HUES64 (cell line): Measurements from ENCODE around the gene GPATCH8.
A peak's percentile ranks its signal among the peaks of the same experiment; 100 is the strongest.
"Not testable (repeated sequence)": the region's sequence is repeated elsewhere in the genome, so short reads cannot be mapped to it uniquely, and the experiment has no call there.

Source experiments
- H3K27ac ChIP-seq: 2 replicates; pipeline ENCODE4 v1.7.0; 2013; ENCODE audit warnings: low read depth, low read length, inconsistent platforms
- H3K27me3 ChIP-seq: 2 replicates; pipeline ENCODE4 v1.6.1; 2013; ENCODE audit warnings: mild to moderate bottlenecking, low read length; ENCODE audit not compliant: insufficient read depth
- H3K36me3 ChIP-seq: 2 replicates; pipeline ENCODE4 v1.6.1; 2013; ENCODE audit warnings: mild to moderate bottlenecking, low read length; ENCODE audit not compliant: insufficient read depth
- H3K4me1 ChIP-seq: 2 replicates; pipeline ENCODE4 v1.6.1; 2013; ENCODE audit warnings: mild to moderate bottlenecking, low read length, moderate library complexity; ENCODE audit not compliant: insufficient read depth
- H3K4me3 ChIP-seq: 2 replicates; pipeline ENCODE4 v1.5.1; 2013; ENCODE audit warnings: mild to moderate bottlenecking, low read length, moderate library complexity
- H3K9ac ChIP-seq: 2 replicates; pipeline ENCODE4 v1.6.1; 2013; ENCODE audit warnings: mild to moderate bottlenecking, low read depth, low read length
- H3K9me3 ChIP-seq: 2 replicates; pipeline ENCODE4 v1.6.1; 2013; ENCODE audit warnings: low read depth, low read length; ENCODE audit not compliant: insufficient read depth
- WGBS: fragments of 150-250, 120-280 bp; methylation state at CpG from one replicate; pipeline ENCODE4 v1.1.7; 2013; ENCODE audit warnings: missing lambda C conversion rate; 5-methylcytosine and 5-hydroxymethylcytosine counted together

The GPATCH8 gene

DNA sequence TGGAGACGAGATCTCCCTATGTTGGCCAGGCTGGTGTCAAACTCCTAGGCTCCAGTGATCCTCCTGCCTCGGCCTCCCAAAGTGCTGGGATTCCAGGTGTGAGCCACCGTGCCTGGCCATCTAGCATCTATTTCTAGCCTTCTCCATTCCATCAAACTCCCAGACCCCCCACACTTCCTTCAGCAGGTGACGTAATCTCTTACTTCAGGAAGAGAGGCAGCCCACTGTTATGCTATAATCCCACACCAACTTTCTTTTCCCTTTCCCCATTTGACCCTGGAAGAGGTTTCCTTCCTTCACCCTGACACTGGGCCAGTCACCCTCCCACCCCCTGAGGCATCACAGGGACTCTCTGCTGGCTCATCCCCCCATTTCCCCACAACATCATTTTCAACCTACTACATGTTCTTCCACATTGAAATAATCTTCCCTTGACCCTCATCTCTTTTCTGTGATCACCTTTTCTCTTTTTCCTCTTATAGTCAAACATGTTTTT, 121.3 kb downstream of the GPATCH8 start:
- Histone ChIP-seq H3K9me3 (no peaks in the 10 kb centered on the region), H3K27me3 (peaks cover 40% of the 10 kb centered on the region), H3K4me3 (no peak overlapping the region), H3K27ac (no peak overlapping the region), H3K4me1 (0 out of 2 replicates have a peak, but pooled peaks cover 4% of the 10 kb centered on the region), H3K9ac (no peak overlapping the region), H3K36me3 (no peaks in the 10 kb centered on the region)
- 90% methylated on average over 4 of the region's 4 CpGs for WGBS

- Histone ChIP-seq H3K36me3 (no peaks in the 10 kb centered on the region), H3K27me3 (peaks cover 30% of the 10 kb centered on the region), H3K4me1 (no peaks in the 10 kb centered on the region), H3K27ac (no peak overlapping the region), H3K9ac (no peak overlapping the region), H3K9me3 (no peaks in the 10 kb centered on the region), H3K4me3 (no peak overlapping the region)
- 79% methylated on average over 9 of the region's 9 CpGs for WGBS
Measured at GRCh38 chr17:44380767-44381166, 122.4 kb downstream of the GPATCH8 start.

- 95% methylated on average over 10 of the region's 10 CpGs for WGBS
- Histone ChIP-seq H3K27me3 (peaks cover 24% of the 10 kb centered on the region), H3K4me1 (peaks cover 4% of the 10 kb centered on the region; the same call in 1 of the 2 replicates), H3K27ac (no peak overlapping the region), H3K4me3 (no peak overlapping the region), H3K9ac (no peak overlapping the region), H3K9me3 (no peaks in the 10 kb centered on the region), H3K36me3 (no peaks in the 10 kb centered on the region)
Measured at GRCh38 chr17:44379887-44380286, 123.3 kb downstream of the GPATCH8 start.

DNA sequence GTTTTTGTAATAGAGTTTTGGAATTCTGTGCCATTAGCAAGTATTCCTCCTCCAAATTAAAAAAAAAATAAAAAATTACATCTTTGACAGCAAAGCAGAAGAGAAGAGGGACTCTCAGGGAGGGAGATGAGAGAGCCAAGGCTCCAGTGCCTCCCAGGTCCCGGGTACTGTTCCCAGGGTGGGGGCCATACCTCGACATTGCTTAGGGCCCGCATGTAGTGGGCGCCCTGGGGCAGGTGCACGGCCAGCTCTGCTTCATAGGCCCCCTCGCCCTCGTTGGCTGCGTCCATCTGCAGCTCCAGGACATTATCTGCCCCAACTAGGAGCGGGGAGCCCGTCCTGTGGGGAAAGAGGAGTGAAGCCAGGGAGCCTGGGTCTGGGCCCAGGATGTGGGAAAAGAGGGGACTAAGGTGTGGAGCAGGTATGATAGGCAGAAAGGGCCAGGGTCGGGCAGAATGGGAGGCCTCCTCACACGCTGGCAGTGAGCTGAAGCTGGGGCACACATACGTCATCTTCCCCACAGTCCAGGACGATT, 125.0 kb downstream of the GPATCH8 start:
- no peak overlapping the region for H3K27ac ChIP-seq
- no peak overlapping the region for H3K9ac ChIP-seq
- H3K9me3 ChIP-seq: no peaks in the 10 kb centered on the region
- no peaks in the 10 kb centered on the region for H3K36me3 ChIP-seq
- no peak overlapping the region for H3K4me3 ChIP-seq
- 87% methylated on average over 14 of the region's 14 CpGs for WGBS
- H3K27me3 ChIP-seq: peaks cover 8% of the 10 kb centered on the region
- H3K4me1 ChIP-seq: peaks cover 8% of the 10 kb centered on the region; the same call in 1 of the 2 replicates

- Histone ChIP-seq H3K27me3 (no peaks in the 10 kb centered on the region), H3K4me3 (no peak overlapping the region), H3K9ac (no peak overlapping the region), H3K4me1 (peaks cover 8% of the 10 kb centered on the region; the same call in 1 of the 2 replicates), H3K27ac (no peak overlapping the region), H3K36me3 (no peaks in the 10 kb centered on the region), H3K9me3 (no peaks in the 10 kb centered on the region)
- 94% methylated on average over 12 of the region's 12 CpGs for WGBS
Measured at GRCh38 chr17:44376779-44377178, 126.4 kb downstream of the GPATCH8 start.

- Histone ChIP-seq H3K9me3 (no peaks in the 10 kb centered on the region), H3K9ac (no peak overlapping the region), H3K4me1 (peaks cover 8% of the 10 kb centered on the region; the same call in 1 of the 2 replicates), H3K36me3 (no peaks in the 10 kb centered on the region), H3K4me3 (no peak overlapping the region), H3K27ac (no peak overlapping the region), H3K27me3 (no peaks in the 10 kb centered on the region)
- WGBS: 54% methylated on average over 5 of the region's 5 CpGs
Measured at GRCh38 chr17:44376124-44376523, 127.1 kb downstream of the GPATCH8 start.

DNA sequence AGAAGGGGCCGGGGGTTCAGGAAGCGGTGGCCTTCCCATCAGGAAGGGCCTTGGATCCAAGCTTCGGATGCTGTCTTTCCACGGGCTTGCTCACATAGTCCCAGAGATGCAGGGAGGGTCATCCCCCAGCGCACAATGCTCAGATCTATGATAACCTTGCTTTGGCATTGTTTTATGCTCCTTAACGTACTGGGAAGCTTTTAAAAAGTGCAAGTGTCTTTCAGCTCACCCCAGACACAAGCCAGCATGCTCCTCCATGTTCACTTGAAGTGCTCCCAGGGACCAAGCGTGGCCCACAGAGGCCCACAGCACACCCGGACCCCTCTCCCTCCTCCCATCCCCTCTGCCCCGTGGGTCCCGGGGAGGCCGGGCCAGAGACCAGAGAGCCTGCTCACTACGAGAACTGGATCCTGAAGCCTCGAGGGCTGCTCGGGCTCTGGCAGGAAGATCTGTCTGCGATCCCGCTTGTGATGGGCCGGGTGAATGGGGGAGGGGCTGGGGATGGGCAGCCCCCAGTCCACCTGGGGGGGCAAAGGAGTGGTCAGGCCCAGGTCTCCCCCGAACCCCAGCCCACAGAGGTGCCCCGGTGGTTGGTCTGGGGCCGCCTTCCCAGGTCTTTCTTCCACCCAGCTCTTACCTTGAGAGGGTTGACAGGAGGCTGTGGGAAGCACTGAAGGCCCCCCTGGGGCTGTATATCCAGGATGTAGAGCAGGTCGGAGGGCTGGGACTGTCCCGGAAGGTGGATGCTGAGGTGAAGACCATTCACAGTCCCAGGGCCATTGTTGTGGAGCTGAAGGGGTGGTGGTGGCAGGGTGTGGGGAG, 127.8 kb downstream of the GPATCH8 start:
- Histone ChIP-seq H3K9me3 (no peaks in the 10 kb centered on the region), H3K4me3 (0 out of 2 replicates have a peak overlapping the region, but pooled peaks have one; percentile 8), H3K36me3 (no peaks in the 10 kb centered on the region), H3K27me3 (no peaks in the 10 kb centered on the region), H3K9ac (no peak overlapping the region), H3K4me1 (peaks cover 8% of the 10 kb centered on the region; the same call in 1 of the 2 replicates), H3K27ac (no peak overlapping the region)
- WGBS: 58% methylated on average over 22 of the region's 22 CpGs

DNA sequence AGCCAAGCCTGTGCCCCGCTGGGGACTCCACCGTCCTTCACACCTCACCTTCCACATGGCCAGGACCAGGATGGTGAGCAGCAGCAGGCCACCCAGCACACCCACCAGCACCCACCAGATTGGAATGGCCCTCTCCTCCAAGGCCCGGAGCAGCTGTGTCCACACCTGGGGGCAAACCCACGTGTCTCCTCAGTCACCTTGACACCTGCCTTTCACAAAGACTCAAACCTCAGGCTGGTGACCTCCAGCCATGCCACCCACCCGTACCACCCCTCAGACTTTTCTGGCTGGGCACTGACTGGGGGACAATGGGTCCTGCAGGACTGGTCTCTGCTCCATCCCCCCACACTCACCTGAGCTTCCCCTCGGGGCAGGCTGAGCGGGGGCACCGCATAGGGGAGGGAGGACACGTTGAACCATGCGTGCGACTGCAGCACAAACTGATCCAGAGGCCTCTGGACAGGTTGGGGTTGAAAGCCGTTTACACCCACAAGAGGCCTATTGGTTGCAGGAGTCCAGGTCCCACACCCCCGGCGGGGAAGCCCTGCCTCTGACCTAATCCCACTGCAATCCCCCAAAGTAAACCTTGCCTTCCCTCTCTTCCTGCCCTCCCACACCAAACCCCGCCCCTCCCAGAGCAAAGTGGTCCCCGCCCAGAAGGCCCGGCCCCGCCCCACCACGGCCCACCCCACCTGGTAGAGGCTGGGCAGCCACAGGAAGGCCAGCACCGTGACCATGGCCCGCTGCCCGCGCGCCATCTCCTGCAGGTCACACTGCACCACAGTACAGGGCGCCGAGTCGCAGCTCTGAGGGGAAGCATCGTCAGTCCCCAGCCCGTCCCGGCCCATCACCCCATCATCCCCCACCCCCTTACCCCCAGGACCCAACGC, 128.7 kb downstream of the GPATCH8 start:
- 34% methylated on average over 31 of the region's 31 CpGs for WGBS
- peak overlapping the region; percentile 46 for H3K4me3 ChIP-seq
- no peak overlapping the region; the same call in 1 of the 2 replicates for H3K9ac ChIP-seq
- no peaks in the 10 kb centered on the region for H3K9me3 ChIP-seq
- peaks cover 8% of the 10 kb centered on the region; the same call in 1 of the 2 replicates for H3K4me1 ChIP-seq
- H3K27me3 ChIP-seq: no peaks in the 10 kb centered on the region
- no peak overlapping the region for H3K27ac ChIP-seq
- H3K36me3 ChIP-seq: no peaks in the 10 kb centered on the region

DNA sequence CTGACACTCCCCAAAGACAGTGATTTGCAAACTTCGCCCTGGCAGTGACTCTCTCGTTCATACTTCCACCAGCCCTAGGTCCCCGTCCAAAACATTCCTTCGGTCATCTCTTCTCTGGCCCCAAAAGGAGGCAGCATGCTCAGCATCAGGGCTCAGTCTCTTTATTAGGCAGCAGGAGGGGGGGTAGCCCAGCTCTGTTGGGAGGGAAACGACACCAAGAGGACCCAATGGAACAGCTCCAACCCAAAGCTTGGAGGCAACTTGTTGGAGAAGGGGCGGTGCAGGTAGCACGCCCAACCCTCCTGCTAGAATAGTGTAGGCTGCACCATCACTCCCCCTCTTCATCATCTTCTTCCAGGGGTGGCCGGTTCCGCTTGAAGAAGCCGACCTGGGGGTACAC, 131.2 kb downstream of the GPATCH8 start:
- Histone ChIP-seq H3K4me1 (peaks cover 8% of the 10 kb centered on the region; the same call in 1 of the 2 replicates), H3K9me3 (no peaks in the 10 kb centered on the region), H3K27me3 (no peaks in the 10 kb centered on the region), H3K4me3 (no peak overlapping the region), H3K36me3 (no peaks in the 10 kb centered on the region), H3K9ac (no peak overlapping the region), H3K27ac (no peak overlapping the region)
- WGBS: 88% methylated on average over 10 of the region's 10 CpGs

GRCh38 chr17:44369414-44370023, 133.7 kb downstream of the GPATCH8 start:
- H3K36me3 ChIP-seq, H3K4me3 ChIP-seq, H3K4me1 ChIP-seq, H3K9ac ChIP-seq, H3K9me3 ChIP-seq, H3K27ac ChIP-seq: not testable (repeated sequence)
- WGBS: 72% methylated on average over 16 of the region's 17 CpGs
- peaks cover 11% of the 10 kb centered on the region; the same call in 1 of the 2 replicates for H3K27me3 ChIP-seq
